PFSK-1 (cell line): ENCODE results near the gene ERICH6B.

Experiments used
- FOXP2 ChIP-seq: optimal IDR thresholded peaks from 2 replicates; pipeline ENCODE3; 2011; ENCODE audit warnings: borderline replicate concordance, control low read depth, inconsistent platforms; ENCODE audit not compliant: insufficient read depth; ENCODE audit errors: extremely low read length, extremely low read depth
- POLR2AphosphoS5 ChIP-seq: IDR thresholded peaks from 2 replicates; pipeline ENCODE4 v1.6.1; 2012; ENCODE audit warnings: low read depth, mild to moderate bottlenecking, control low read depth, low read length, moderate library complexity
- REST ChIP-seq, 2 experiments: IDR thresholded peaks; 2 replicates each; pipeline versions ENCODE4 v1.6.1 to v1.8.0; 2011 to 2012; ENCODE audit warnings: low read depth in 2 of 2, low read length in 2 of 2, control low read depth in 1 of 2, inconsistent platforms in 1 of 2, mild to moderate bottlenecking in 1 of 2, moderate library complexity in 1 of 2; ENCODE audit not compliant: insufficient read depth in 1 of 2
- SIN3A ChIP-seq: IDR thresholded peaks from 2 replicates; pipeline ENCODE4 v1.6.1; 2012; ENCODE audit warnings: mild to moderate bottlenecking, low read length, moderate library complexity, borderline replicate concordance; ENCODE audit not compliant: insufficient read depth
- TAF1 ChIP-seq: IDR thresholded peaks from 2 replicates; pipeline ENCODE4 v1.6.1; 2012; ENCODE audit warnings: low read length, control low read depth, borderline replicate concordance; ENCODE audit not compliant: insufficient read depth

- TF ChIP-seq REST (IDR thresholded peaks at IDR 0.05; ENCODE audit: insufficient read depth in 1 of 2, low read depth in 2 of 2, low read length in 2 of 2) (no peak), POLR2AphosphoS5 (no peak), TAF1 (no peak), SIN3A (no peak), FOXP2 (no peak)
Measured at GRCh38 chr13:45659536-45659935, 44.0 kb upstream of the ERICH6B start.
